Measurements from ENCODE around the gene FIBCD1. TPM values are rescaled to one million over a fixed set of nuclear protein-coding genes. Genes with fewer than 3 reads are reported as not detected.
"Not testable (repeated sequence)": the region's sequence is repeated elsewhere in the genome, so short reads cannot be mapped to it uniquely, and the experiment has no call there.

The FIBCD1 gene
- total and polyA plus RNA-seq, 4 donors = 0.97 to 7.7 (median 4.1) TPM

- Histone ChIP-seq H3K9ac (ENCODE audit: insufficient read depth in 1 of 2, low read length in 2 of 2) (no peak overlapping the region), H3K36me3 (ENCODE audit: control insufficient read depth in 4 of 4, insufficient read depth in 4 of 4, low read length in 4 of 4) (no peaks in the 10 kb centered on the region), H3K27me3 (ENCODE audit: control insufficient read depth in 3 of 3, insufficient read depth in 3 of 3, low read length in 2 of 3) (no peaks in the 10 kb centered on the region), H3K4me1 (ENCODE audit: control insufficient read depth in 5 of 5, insufficient read depth in 5 of 5, low read length in 5 of 5) (no peaks in the 10 kb centered on the region), H3K4me3 (no peak overlapping the region), H3K27ac (ENCODE audit: low read depth in 1 of 2, low read length in 1 of 2) (no peak overlapping the region), H3K9me3 (ENCODE audit: control insufficient read depth in 4 of 4, insufficient read depth in 3 of 4, low read length in 3 of 4) (peaks cover 0 to 7% (median 0%) of the 10 kb centered on the region in 4 donors)
- ATAC-seq (ENCODE audit: insufficient read depth, low FRiP score) (no peak), DNase-seq (no peak)
- 86 to 91% methylated on average over 11 of the region's 11 CpGs for WGBS, 2 donors
- TF ChIP-seq, protein P1, sequence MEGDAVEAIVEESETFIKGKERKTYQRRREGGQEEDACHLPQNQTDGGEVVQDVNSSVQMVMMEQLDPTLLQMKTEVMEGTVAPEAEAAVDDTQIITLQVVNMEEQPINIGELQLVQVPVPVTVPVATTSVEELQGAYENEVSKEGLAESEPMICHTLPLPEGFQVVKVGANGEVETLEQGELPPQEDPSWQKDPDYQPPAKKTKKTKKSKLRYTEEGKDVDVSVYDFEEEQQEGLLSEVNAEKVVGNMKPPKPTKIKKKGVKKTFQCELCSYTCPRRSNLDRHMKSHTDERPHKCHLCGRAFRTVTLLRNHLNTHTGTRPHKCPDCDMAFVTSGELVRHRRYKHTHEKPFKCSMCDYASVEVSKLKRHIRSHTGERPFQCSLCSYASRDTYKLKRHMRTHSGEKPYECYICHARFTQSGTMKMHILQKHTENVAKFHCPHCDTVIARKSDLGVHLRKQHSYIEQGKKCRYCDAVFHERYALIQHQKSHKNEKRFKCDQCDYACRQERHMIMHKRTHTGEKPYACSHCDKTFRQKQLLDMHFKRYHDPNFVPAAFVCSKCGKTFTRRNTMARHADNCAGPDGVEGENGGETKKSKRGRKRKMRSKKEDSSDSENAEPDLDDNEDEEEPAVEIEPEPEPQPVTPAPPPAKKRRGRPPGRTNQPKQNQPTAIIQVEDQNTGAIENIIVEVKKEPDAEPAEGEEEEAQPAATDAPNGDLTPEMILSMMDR (IDR thresholded peaks at IDR 0.05; ENCODE audit: control extremely low read depth, extremely low read depth) = no peak
These were observed 18.6 kb upstream of the FIBCD1 start for GRCh38 chr9:130957451-130958203.

- H3K27me3 ChIP-seq (ENCODE audit: control insufficient read depth in 3 of 3, insufficient read depth in 3 of 3, low read length in 2 of 3) = no peaks in the 10 kb centered on the region
- H3K4me3 ChIP-seq = no peak overlapping the region
- ATAC-seq (ENCODE audit: insufficient read depth, low FRiP score) (no peak), DNase-seq (no peak)
- no peaks in the 10 kb centered on the region for H3K36me3 ChIP-seq (ENCODE audit: control insufficient read depth in 4 of 4, insufficient read depth in 4 of 4, low read length in 4 of 4)
- no peak overlapping the region for H3K27ac ChIP-seq (ENCODE audit: low read depth in 1 of 2, low read length in 1 of 2)
- no peaks in the 10 kb centered on the region for H3K4me1 ChIP-seq (ENCODE audit: control insufficient read depth in 5 of 5, insufficient read depth in 5 of 5, low read length in 5 of 5)
- H3K9ac ChIP-seq (ENCODE audit: insufficient read depth in 1 of 2, low read length in 2 of 2) = no peak overlapping the region
- peaks cover 0 to 7% (median 0%) of the 10 kb centered on the region in 4 donors for H3K9me3 ChIP-seq (ENCODE audit: control insufficient read depth in 4 of 4, insufficient read depth in 3 of 4, low read length in 3 of 4)
- TF ChIP-seq, protein P1 (IDR thresholded peaks at IDR 0.05; ENCODE audit: control extremely low read depth, extremely low read depth) = no peak
- 74 to 80% methylated on average over 21 of the region's 21 CpGs for WGBS, 2 donors
These were observed 17.8 kb upstream of the FIBCD1 start for GRCh38 chr9:130956636-130957450.

- H3K4me3 ChIP-seq = no peak overlapping the region
- no peak overlapping the region for H3K9ac ChIP-seq (ENCODE audit: insufficient read depth in 1 of 2, low read length in 2 of 2)
- H3K4me1 ChIP-seq (ENCODE audit: control insufficient read depth in 5 of 5, insufficient read depth in 5 of 5, low read length in 5 of 5) = no peaks in the 10 kb centered on the region
- ATAC-seq (ENCODE audit: insufficient read depth, low FRiP score) = no peak
- no peaks in the 10 kb centered on the region for H3K36me3 ChIP-seq (ENCODE audit: control insufficient read depth in 4 of 4, insufficient read depth in 4 of 4, low read length in 4 of 4)
- H3K27me3 ChIP-seq (ENCODE audit: control insufficient read depth in 3 of 3, insufficient read depth in 3 of 3, low read length in 2 of 3) = no peaks in the 10 kb centered on the region
- TF ChIP-seq, protein P1 (IDR thresholded peaks at IDR 0.05; ENCODE audit: control extremely low read depth, extremely low read depth) = no peak
- no peak for DNase-seq
- 64 to 65% methylated on average over 18 of the region's 18 CpGs for WGBS, 2 donors
- no peak overlapping the region for H3K27ac ChIP-seq (ENCODE audit: low read depth in 1 of 2, low read length in 1 of 2)
- H3K9me3 ChIP-seq (ENCODE audit: control insufficient read depth in 4 of 4, insufficient read depth in 3 of 4, low read length in 3 of 4) = peaks cover 0 to 8% (median 0%) of the 10 kb centered on the region in 4 donors
These were observed 17.0 kb upstream of the FIBCD1 start for GRCh38 chr9:130955947-130956621.

DNA sequence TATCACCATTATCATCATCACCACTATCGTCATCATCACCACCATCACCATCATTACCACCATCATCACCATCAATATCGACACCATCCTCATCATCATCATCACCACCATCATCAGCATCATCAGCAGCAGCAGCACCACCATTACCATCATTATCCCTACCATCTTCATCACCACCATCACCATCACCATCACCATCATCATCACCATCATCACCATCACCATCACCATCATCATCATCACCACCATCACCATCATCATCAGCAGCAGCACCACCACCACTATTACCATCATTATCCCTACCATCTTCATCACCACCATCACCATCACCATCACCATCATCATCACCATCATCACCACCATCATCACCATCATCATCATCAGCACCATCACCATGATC, 15.9 kb upstream of the FIBCD1 start:
- 91 to 94% methylated on average over 2 of the region's 2 CpGs for WGBS, 2 donors
- not testable (repeated sequence) for H3K4me1 ChIP-seq (ENCODE audit: control insufficient read depth in 5 of 5, insufficient read depth in 5 of 5, low read length in 5 of 5); H3K4me3 ChIP-seq; ATAC-seq (ENCODE audit: insufficient read depth, low FRiP score); H3K36me3 ChIP-seq (ENCODE audit: control insufficient read depth in 4 of 4, insufficient read depth in 4 of 4, low read length in 4 of 4); H3K27ac ChIP-seq (ENCODE audit: low read depth in 1 of 2, low read length in 1 of 2); DNase-seq; H3K9ac ChIP-seq (ENCODE audit: insufficient read depth in 1 of 2, low read length in 2 of 2); H3K27me3 ChIP-seq (ENCODE audit: control insufficient read depth in 3 of 3, insufficient read depth in 3 of 3, low read length in 2 of 3)
- peaks cover 0 to 13% (median 0%) of the 10 kb centered on the region in 4 donors for H3K9me3 ChIP-seq (ENCODE audit: control insufficient read depth in 4 of 4, insufficient read depth in 3 of 4, low read length in 3 of 4)

All from lung (tissue), 12 donors.